Mesenteric fat pad (tissue), 1 donor: ENCODE results near the gene IMPG2. TPM values are rescaled to one million over a fixed set of nuclear protein-coding genes. Genes with fewer than 3 reads are reported as not detected.

Experiments
- DNase-seq: peaks from one replicate; pipeline ENCODE4 v3.0.0-alpha.2; 2020; ENCODE audit warnings: low spot score
- total RNA-seq: library from RNA; stranded (reverse); fragmentation: NEBNext Ultra II Directional; extraction: Animal tissue kit (Norgen Biotek cat#: 25700); gene quantifications from one replicate; pipeline ENCODE4 v1.2.1, GENCODE V29; 2021
- donor health status: DM: yes; HTN: yes; CAD: no.

The IMPG2 gene
- total RNA-seq, 1 donor from 2014 or later = 0.13 TPM

GRCh38 chr3:101184111-101184510, 136.3 kb downstream of the IMPG2 start:
- DNase-seq = no peak

- no peak for DNase-seq
Observed at GRCh38 chr3:101183151-101183550, 137.2 kb downstream of the IMPG2 start.

GRCh38 chr3:101182734-101183133, 137.6 kb downstream of the IMPG2 start:
- DNase-seq = no peak

GRCh38 chr3:101181801-101182200, 138.6 kb downstream of the IMPG2 start:
- no peak for DNase-seq

GRCh38 chr3:101179637-101180036, 140.7 kb downstream of the IMPG2 start:
- no peak for DNase-seq

GRCh38 chr3:101177577-101177976, 142.8 kb downstream of the IMPG2 start:
- no peak for DNase-seq

Other genes starting within 250 kb of the IMPG2 start
- gene SENP7, start 192.6 kb upstream of the IMPG2 start, total RNA-seq = 10.1 TPM
- gene TRMT10C, start 241.3 kb upstream of the IMPG2 start, total RNA-seq = 21.2 TPM